ENCODE data around the gene RNF169. TPM values are rescaled to one million over a fixed set of nuclear protein-coding genes. Genes with fewer than 3 reads are reported as not detected.

The RNF169 gene
- total RNA-seq, 1 experiment from 2014 or later: 13.0 TPM

DNA sequence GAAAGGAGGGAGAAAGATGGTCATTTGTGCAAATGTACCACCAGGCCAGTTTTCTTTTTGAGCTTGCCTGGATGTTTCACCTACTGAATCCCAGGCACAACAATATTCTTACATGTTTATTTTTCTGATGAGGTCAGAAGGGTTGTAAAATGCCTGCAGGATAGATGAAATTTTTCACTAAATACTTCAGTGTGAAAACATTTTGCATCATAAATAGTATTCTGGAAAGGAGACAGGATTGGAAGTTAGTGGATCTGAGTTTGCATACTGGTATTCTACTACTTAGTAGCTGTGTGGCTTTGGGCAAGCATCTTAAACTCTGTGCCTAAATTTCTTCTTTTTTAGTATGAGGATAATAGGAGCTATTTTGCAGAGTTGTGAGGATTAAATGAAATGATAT lies 24.8 kb downstream of the RNF169 start:
- H3K79me2 ChIP-seq (ENCODE audit: insufficient read depth, low read length): no peaks in the 10 kb centered on the region
- H3K36me3 Mint-ChIP-seq (ENCODE audit: insufficient read depth in 1 of 3, low read depth in 3 of 3): no peaks in the 10 kb centered on the region

More for the DNA sequence above, 24.8 kb downstream of the RNF169 start:
- H4K8ac ChIP-seq (replicated peaks; ENCODE audit: insufficient read length, low read depth, low read length): no peak overlapping the region
- H3K27me3 Mint-ChIP-seq (ENCODE audit: low read depth): no peaks in the 10 kb centered on the region
- H2BK120ac ChIP-seq (ENCODE audit: low read depth, low read length, poor library complexity, severe bottlenecking): no peak overlapping the region
- H3K4me3 Mint-ChIP-seq: no peak overlapping the region
- no peaks in the 10 kb centered on the region for H3K27me3 ChIP-seq (ENCODE audit: insufficient read depth, low read length)
- H4K91ac ChIP-seq (ENCODE audit: insufficient read length, low read depth, low read length): no peak overlapping the region
- H4K5ac ChIP-seq (ENCODE audit: insufficient read length, low read depth, low read length): no peak overlapping the region
- H3K4me1 Mint-ChIP-seq: no peaks in the 10 kb centered on the region
- peaks cover under 1% of the 10 kb centered on the region for H3K79me1 ChIP-seq (ENCODE audit: insufficient read depth, low read depth, low read length, poor library complexity, severe bottlenecking)
- no peak overlapping the region for H2AFZ ChIP-seq (ENCODE audit: low read length)
- H3K14ac ChIP-seq (ENCODE audit: insufficient read depth, low read length): no peak overlapping the region
- H3K18ac ChIP-seq (ENCODE audit: insufficient read length, low read depth, low read length): no peak overlapping the region
- no peak overlapping the region for H3K27ac Mint-ChIP-seq
- TF ChIP-seq, protein P1, sequence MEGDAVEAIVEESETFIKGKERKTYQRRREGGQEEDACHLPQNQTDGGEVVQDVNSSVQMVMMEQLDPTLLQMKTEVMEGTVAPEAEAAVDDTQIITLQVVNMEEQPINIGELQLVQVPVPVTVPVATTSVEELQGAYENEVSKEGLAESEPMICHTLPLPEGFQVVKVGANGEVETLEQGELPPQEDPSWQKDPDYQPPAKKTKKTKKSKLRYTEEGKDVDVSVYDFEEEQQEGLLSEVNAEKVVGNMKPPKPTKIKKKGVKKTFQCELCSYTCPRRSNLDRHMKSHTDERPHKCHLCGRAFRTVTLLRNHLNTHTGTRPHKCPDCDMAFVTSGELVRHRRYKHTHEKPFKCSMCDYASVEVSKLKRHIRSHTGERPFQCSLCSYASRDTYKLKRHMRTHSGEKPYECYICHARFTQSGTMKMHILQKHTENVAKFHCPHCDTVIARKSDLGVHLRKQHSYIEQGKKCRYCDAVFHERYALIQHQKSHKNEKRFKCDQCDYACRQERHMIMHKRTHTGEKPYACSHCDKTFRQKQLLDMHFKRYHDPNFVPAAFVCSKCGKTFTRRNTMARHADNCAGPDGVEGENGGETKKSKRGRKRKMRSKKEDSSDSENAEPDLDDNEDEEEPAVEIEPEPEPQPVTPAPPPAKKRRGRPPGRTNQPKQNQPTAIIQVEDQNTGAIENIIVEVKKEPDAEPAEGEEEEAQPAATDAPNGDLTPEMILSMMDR (conservative IDR thresholded peaks at IDR 0.05): no peak
- no peaks in the 10 kb centered on the region for H3K23me2 ChIP-seq (ENCODE audit: insufficient read length, low read depth, low read length, poor library complexity, severe bottlenecking)
- no peak overlapping the region for H3K9ac ChIP-seq (ENCODE audit: extremely low read depth, insufficient read length, low read length)
- no peak overlapping the region for H3K56ac ChIP-seq (ENCODE audit: insufficient read length, low read depth, low read length)
- no peak overlapping the region for H2BK20ac ChIP-seq (ENCODE audit: low read depth, low read length, poor library complexity, severe bottlenecking)
- H3T11ph ChIP-seq (ENCODE audit: low read length): no peak overlapping the region
- no peaks in the 10 kb centered on the region for H3K9me3 ChIP-seq (ENCODE audit: control insufficient read depth, low read depth, low read length)
- no peak overlapping the region for H3K4ac ChIP-seq (ENCODE audit: low read depth, low read length)
- H2BK12ac ChIP-seq (ENCODE audit: insufficient read length, low read depth, low read length): no peak overlapping the region
- no peak overlapping the region for H3K27ac ChIP-seq (ENCODE audit: insufficient read length, low read depth, low read length)
- H3K4me1 ChIP-seq (ENCODE audit: insufficient read depth, low read length): no peaks in the 10 kb centered on the region
- no peak overlapping the region for H2BK5ac ChIP-seq (ENCODE audit: insufficient read length, low read length)
- no peak for DNase-seq
- H4K20me1 ChIP-seq (ENCODE audit: control insufficient read depth, insufficient read depth, insufficient read length): no peaks in the 10 kb centered on the region
- no peak overlapping the region for H3K23ac ChIP-seq (ENCODE audit: insufficient read length, low read depth, low read length)
- no peaks in the 10 kb centered on the region for H3K9me3 Mint-ChIP-seq
- H2BK15ac ChIP-seq (ENCODE audit: low read depth, low read length): no peak overlapping the region
- H2AK5ac ChIP-seq (ENCODE audit: insufficient read length, low read length): no peak overlapping the region
- H3K4me2 ChIP-seq (ENCODE audit: insufficient read depth, insufficient read length, low read length): no peak overlapping the region

Measured in H9 (cell line).